WERI-Rb-1 (cell line): Measurements from ENCODE around the gene KRT16.
"Not testable (repeated sequence)": the region's sequence is repeated elsewhere in the genome, so short reads cannot be mapped to it uniquely, and the experiment has no call there.

ENCODE experiments used
- DNase-seq: peaks from one replicate; pipeline ENCODE4 v3.0.0-alpha.2; 2020
- H3K27ac ChIP-seq: fragments of 250-450 bp; sonication (Bioruptor Pico); 2 replicates; pipeline ENCODE4 v1.5.1; 2020; ENCODE audit warnings: mild to moderate bottlenecking, moderate library complexity
- H3K27me3 ChIP-seq: fragments of 250-450 bp; sonication (Bioruptor Pico); 2 replicates; pipeline ENCODE4 v1.5.1; 2021; ENCODE audit warnings: mild to moderate bottlenecking, low read depth, moderate library complexity; ENCODE audit not compliant: insufficient read depth, severe bottlenecking
- H3K36me3 ChIP-seq: fragments of 250-450 bp; sonication (Bioruptor Pico); 2 replicates; pipeline ENCODE4 v1.5.1; 2020; ENCODE audit warnings: mild to moderate bottlenecking, moderate library complexity
- H3K4me3 ChIP-seq: 2 replicates; pipeline ENCODE4 v1.5.1; 2011; ENCODE audit warnings: low read depth, mild to moderate bottlenecking, control low read depth, low read length
- H3K9me3 ChIP-seq: fragments of 250-450 bp; sonication (Bioruptor Pico); 2 replicates; pipeline ENCODE4 v1.5.1; 2021; ENCODE audit warnings: mild to moderate bottlenecking, moderate library complexity; ENCODE audit not compliant: severe bottlenecking
- CTCF ChIP-seq: IDR thresholded peaks from 2 replicates; pipeline ENCODE4 v1.5.1; 2011; ENCODE audit warnings: low read depth, mild to moderate bottlenecking, control low read depth, inconsistent platforms, low read length

KRT16 gene

GRCh38 chr17:41629316-41629715 lies 16.7 kb upstream of the KRT16 start:
- no peak for TF ChIP-seq CTCF
- Histone ChIP-seq H3K27ac (no peak overlapping the region), H3K4me3 (no peak overlapping the region), H3K36me3 (no peaks in the 10 kb centered on the region), H3K9me3 (no peaks in the 10 kb centered on the region), H3K27me3 (no peaks in the 10 kb centered on the region)
- no peak for DNase-seq

GRCh38 chr17:41628621-41629255 lies 16.2 kb upstream of the KRT16 start:
- not testable (repeated sequence) for H3K36me3 ChIP-seq, H3K27me3 ChIP-seq, H3K27ac ChIP-seq, H3K9me3 ChIP-seq, H3K4me3 ChIP-seq, DNase-seq

GRCh38 chr17:41628073-41628370 lies 15.5 kb upstream of the KRT16 start:
- not testable (repeated sequence) for H3K9me3 ChIP-seq, H3K27ac ChIP-seq, DNase-seq

GRCh38 chr17:41627316-41628072 lies 14.9 kb upstream of the KRT16 start:
- Histone ChIP-seq H3K4me3 (no peak overlapping the region), H3K27me3 (no peaks in the 10 kb centered on the region), H3K27ac (no peak overlapping the region), H3K9me3 (no peaks in the 10 kb centered on the region), H3K36me3 (no peaks in the 10 kb centered on the region)
- TF ChIP-seq CTCF, result peak; percentile 52
- peak; percentile 44 for DNase-seq

More at GRCh38 chr17:41628073-41628370, 15.5 kb upstream of the KRT16 start:
- not testable (repeated sequence) for H3K36me3 ChIP-seq, H3K4me3 ChIP-seq, H3K27me3 ChIP-seq

- H3K27me3 ChIP-seq, H3K9me3 ChIP-seq, H3K27ac ChIP-seq: not testable (repeated sequence)
These were observed 14.3 kb upstream of the KRT16 start for GRCh38 chr17:41626914-41627295.

GRCh38 chr17:41626028-41626913 lies 13.7 kb upstream of the KRT16 start:
- not testable (repeated sequence) for H3K27me3 ChIP-seq, DNase-seq, H3K36me3 ChIP-seq, H3K9me3 ChIP-seq, H3K4me3 ChIP-seq, H3K27ac ChIP-seq

More at GRCh38 chr17:41626914-41627295, 14.3 kb upstream of the KRT16 start:
- not testable (repeated sequence) for H3K4me3 ChIP-seq, DNase-seq, H3K36me3 ChIP-seq

- no peak for TF ChIP-seq CTCF
- H3K27ac ChIP-seq, result no peak overlapping the region
- no peak overlapping the region for H3K4me3 ChIP-seq
- no peaks in the 10 kb centered on the region for H3K27me3 ChIP-seq
- no peak for DNase-seq
- no peaks in the 10 kb centered on the region for H3K36me3 ChIP-seq
- H3K9me3 ChIP-seq, result no peaks in the 10 kb centered on the region
These were observed 13.0 kb upstream of the KRT16 start for GRCh38 chr17:41625602-41626001.
